COR-L47 (cell line): ENCODE results near the gene UMAD1.
A peak's percentile ranks its signal among the peaks of the same experiment; 100 is the strongest.

Experiments
- DNase-seq: peaks from one replicate; lab custom pipeline; 2025; lab: John Stamatoyannopoulos, UW

The UMAD1 gene

DNA sequence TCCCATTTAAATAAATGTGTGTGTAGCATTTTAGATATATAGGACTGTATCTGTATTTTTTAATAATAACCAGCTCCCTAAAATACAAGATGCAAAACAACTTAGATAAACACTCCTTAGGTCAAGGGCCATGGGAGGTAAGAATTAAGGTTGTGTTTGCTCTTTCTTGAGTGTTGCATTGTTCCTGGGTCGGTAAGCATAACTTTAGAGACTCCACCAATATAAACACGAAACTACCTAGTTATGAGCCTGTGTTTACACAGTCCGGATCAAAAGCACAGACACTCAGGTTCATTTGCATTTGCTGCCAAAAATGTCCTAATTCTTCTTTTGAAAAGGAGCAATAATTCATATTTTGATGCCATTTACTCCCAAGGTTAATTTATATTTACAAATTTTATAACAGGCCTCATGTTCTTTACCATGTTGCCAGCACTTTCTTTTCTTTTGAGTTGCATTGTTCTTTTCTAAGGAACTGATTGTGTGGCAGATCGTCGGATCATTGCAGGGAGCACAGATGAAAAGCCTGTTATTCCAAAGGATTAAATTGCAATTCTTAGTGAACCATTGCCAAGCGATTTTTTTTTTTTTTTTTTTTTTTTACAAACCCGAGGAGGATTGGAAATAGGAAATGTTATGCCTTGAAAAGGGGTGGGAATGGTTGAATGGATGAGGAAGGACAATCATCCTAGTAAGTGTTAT is 282.3 kb downstream of the UMAD1 start:
- peak; percentile 47 for DNase-seq

DNA sequence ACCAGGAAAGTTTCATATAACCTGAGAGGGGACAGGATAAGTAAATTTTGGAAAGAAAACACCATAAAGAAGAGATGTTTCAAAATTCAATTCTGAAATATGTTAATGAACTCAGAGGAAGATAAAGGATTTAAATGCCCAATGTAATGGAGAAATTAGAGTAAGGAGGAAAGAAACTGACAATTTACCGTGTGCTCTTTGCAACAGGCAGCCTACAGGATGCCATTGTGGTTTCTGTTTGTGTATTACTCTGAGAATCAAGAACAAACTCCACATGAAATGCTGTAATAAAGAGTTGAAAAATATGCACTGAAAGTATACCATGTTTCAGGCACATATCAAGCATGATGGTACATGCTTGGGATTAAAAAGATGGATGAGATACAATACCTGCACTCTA is 283.3 kb downstream of the UMAD1 start:
- no peak for DNase-seq

DNA sequence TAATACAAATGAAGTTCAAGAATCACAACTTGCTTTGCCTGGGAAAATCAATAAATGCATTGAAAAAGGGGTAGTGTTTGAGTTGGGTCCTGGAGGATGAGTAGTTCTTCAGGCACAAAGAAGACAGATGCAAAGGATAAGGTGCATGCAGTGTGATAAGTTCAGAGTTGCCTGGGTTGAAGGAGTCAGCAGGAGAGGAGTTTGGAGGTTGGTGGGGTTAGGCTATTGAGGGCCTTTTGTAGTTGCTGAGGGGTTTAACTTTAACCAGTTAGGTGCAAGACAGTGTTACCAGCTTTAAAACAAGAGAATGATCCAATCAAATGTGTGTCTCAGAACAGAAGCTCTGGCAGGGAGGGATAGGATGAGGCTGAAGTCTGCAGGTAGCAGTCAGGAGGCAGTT is 283.8 kb downstream of the UMAD1 start:
- no peak for DNase-seq
